AG08396 (cell line): ENCODE results near the gene RADX.
A peak's percentile ranks its signal among the peaks of the same experiment; 100 is the strongest.

Experiments
- DNase-seq: peaks from one replicate; pipeline ENCODE4 v3.0.0; 2012; ENCODE audit warnings: low spot score, mixed read lengths

The RADX gene

GRCh38 chrX:106684207-106684606 lies 72.4 kb downstream of the RADX start:
- DNase-seq = no peak

DNA sequence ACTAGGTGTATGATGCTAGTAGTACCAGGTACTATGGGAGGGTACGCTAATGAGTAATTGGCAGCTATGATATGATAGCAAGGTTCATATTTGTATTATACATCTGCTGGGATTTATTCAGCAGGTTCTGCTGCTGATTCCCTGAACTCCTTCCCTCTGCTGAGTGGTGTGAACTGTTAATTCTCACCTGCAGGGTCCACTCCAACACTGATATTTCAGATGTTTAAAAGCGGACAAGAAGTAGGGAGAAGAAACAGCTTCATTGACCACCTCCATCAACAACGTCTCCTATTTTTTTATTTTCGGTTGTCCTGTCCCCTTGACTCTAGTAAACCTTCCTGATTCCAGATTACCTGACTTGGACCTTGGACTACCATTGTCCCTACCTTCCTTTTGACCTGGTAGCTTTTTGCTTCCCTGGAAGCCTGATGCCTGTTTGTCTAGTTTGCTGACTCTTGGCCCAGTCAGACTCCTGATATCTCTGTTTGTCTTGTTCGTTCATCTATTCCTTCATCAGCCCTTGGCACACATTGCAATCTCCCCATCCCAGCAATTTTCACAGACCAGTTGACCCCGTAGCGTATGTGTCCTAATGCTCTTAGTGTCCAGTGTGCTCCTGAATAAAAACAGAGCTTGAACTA lies 80.8 kb downstream of the RADX start:
- DNase-seq = no peak

GRCh38 chrX:106696502-106696901 lies 84.7 kb downstream of the RADX start:
- no peak for DNase-seq

- peak; percentile 22 for DNase-seq
These were observed 86.9 kb downstream of the RADX start for GRCh38 chrX:106698693-106699092.

DNA sequence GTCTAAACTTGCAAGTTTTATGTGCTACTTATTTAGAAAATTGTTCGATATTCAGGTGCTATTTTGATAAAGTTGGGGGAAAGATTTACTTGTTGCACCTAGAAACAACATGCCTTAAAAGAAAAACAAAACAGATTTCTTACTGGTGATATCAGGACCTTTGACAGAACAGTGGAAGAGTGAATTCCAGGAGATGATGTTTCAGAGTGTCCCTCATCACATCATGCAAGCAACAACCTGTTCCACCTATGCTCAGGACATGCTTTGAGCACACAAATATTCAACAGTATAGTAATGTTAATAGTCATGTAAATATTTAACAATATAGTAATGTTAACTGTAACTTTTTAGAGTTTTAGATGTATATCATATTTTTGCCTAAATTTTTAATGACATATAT lies 90.9 kb downstream of the RADX start:
- DNase-seq = no peak

DNA sequence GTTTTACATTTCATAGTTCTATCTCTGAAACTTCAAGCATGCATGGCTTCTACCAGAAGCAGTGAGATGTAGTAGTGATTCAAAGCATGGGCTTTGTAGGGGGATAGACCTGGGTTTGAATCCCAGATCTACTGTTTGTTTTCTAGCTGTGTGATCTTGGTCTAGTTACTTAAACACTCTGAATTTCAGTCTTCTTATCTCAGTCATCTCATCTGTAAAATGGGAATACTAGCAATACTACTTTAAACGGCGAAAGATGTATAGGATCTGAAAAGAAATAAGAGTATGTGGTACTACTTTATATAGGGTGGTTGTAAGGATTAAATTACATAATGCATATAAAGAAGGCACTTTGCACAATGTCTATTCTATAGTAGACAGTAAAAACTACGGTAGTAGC lies 94.7 kb downstream of the RADX start:
- no peak for DNase-seq

DNA sequence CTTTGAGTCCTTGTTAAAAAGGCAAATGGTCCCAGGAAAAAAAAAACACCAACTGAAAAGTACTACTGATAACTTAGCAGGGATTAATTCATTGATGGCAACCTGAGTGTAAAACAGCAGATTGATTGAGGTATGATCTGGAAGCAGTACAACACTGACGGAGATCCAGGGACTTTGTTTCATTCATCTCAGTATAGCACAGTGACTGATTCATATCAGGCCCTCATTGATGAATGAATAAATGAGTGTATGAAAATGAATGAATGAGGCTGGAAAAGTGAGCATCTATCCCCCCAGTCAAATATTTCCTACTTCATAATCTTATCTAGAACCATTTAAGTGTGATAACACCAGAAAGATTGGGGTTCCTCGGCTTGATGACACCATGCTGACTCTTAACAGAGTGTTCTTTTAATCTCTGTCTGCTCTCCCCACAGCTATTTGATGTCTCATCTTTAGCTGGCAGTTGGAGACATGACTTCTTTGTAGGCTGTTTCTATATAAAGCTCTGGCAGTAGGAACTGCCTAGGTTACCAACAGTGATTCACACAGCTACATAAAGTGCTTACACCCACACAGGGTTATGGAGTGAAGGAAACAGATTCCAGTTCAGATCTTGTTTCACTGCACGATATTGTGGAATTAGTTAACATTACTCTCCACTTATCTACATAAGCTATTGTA lies 96.1 kb downstream of the RADX start:
- peak; percentile 61 for DNase-seq

- no peak for DNase-seq
These were observed 99.0 kb downstream of the RADX start for GRCh38 chrX:106710771-106711170.

GRCh38 chrX:106711375-106711774 lies 99.6 kb downstream of the RADX start:
- DNase-seq = no peak

DNA sequence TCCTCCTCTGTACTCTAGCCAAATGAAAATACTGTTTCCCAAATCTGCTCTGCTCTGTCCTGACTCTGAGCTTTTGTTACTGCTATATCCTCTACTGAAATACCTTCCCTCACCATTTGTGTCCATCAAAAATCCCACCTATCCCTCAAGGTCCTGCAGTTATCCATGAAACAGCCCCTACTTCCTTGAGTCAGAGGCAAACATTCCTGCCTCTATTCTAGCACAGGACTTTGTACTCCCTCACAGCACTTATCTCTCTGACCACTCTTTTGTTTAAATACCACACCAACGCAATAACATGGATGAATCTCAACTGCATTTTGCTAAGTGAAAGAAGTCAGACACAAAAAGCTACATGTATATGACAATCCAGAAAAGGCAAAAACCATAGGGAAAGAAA lies 104.2 kb downstream of the RADX start:
- no peak for DNase-seq

DNA sequence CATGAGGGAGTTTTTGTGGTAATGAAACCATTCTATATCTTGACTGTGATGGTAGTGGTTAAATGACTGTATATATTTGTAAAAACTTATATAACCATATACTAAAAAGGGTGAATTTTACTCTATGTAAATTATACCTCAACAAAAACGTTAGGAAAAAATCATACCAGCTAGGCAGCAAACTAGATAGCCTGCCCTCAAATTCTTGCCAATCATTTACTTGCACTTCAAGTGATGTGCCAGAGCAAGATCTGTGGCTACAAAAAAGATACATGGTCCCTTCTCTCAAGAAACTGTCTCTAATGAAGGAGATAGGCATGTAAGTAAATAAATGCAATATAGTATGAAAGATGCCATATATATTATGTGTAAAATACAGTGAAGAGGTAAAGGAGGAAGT lies 104.7 kb downstream of the RADX start:
- no peak for DNase-seq

DNA sequence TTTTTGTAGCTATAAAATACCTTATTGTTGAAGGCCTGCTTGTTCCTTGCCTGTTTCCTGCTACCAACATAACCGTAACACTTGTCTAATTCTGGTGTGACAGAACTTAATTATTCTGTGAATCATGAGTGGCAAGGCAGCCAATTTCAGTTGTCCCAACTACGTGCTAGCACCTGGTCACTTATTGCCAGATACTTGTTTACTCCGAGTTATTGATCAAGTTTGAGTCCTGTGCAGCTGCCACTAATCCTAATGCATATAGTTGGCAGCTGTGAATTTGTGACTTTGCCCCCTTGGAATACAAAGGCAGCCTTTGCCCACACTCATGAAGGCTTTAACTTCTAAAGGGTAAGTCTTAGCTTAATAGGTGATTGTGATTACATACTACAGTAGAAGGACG lies 106.9 kb downstream of the RADX start:
- DNase-seq = no peak

DNA sequence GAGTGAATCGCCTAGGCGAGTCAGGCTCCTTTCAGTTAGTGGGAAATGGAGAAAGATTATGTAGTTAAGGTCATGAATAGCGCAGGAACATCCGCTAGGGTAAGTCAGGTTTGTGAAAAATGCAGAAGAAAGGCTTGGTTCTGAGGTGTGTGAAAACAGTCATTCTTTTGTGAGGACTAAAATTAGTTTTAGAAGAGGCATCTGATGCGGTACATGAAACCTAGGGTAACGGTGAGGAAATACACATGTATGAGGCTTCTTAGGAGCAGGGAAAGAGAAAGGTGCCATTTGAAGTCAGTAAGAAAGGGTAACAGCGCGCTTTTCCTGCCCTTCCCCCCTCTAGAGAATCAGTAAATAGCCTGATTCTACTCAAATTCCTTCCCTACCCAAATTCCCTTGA lies 114.2 kb downstream of the RADX start:
- DNase-seq = peak; percentile 8

DNA sequence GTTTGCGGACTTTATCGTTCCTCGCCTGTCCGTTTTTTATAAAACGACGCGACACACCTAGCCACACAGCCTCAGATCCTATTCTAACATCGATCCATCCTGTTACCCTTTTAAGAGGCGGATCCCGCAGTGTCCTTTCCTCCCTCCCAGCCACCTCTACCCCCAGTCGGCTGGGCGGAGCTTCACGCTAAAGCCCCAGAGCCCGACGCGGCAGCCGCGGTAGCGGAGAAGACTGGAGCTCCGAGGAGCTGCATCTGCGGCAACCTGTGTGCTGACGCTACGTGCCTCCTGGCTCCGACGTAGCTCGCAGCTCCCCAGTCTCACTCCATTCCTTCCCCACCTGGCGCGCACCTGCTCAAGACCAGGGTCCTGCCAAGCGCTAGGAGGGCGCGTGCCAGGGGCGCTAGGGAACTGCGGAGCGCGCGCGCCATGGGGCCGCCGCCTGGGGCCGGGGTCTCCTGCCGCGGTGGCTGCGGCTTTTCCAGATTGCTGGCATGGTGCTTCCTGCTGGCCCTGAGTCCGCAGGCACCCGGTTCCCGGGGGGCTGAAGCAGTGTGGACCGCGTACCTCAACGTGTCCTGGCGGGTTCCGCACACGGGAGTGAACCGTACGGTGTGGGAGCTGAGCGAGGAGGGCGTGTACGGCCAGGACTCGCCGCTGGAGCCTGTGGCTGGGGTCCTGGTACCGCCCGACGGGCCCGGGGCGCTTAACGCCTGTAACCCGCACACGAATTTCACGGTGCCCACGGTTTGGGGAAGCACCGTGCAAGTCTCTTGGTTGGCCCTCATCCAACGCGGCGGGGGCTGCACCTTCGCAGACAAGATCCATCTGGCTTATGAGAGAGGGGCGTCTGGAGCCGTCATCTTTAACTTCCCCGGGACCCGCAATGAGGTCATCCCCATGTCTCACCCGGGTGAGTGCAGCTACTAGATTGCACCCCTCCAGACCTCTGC lies 115.0 kb downstream of the RADX start, which contains the start of gene RNF128:
Gene RNF128, plus strand, starts transcription at position 217 of the 953 bp plus-strand sequence. Its CDS starts 213 bp downstream, at position 430.
- DNase-seq = peak; percentile 65

GRCh38 chrX:106728337-106728736 lies 116.6 kb downstream of the RADX start:
- DNase-seq = no peak
